Activated T-cell treated with anti-CD3 and anti-CD28 coated beads, Interleukin-2, amount 50 U/mL, for 4 hours (primary cell): ENCODE measurements around the gene MVB12B. TPM values are rescaled to one million over a fixed set of nuclear protein-coding genes. Genes with fewer than 3 reads are reported as not detected.

ENCODE experiments used
- ATAC-seq, 2 donors: fragments of 200-7000 bp; cut with Tn5 transposase; one replicate each; pipeline ENCODE4 v1.10.0; 2021
- DNase-seq: peaks from one replicate; pipeline ENCODE4 v3.0.0-alpha.2; 2020
- H3K27me3 Mint-ChIP-seq: one replicate; pipeline ENCODE4 v1.8.0; 2021; ENCODE audit warnings: low read depth, mixed read lengths
- H3K36me3 Mint-ChIP-seq: one replicate; pipeline ENCODE4 v1.8.0; 2022; ENCODE audit warnings: mixed read lengths; ENCODE audit not compliant: insufficient read depth
- H3K4me1 Mint-ChIP-seq: one replicate; pipeline ENCODE4 v1.8.0; 2021; ENCODE audit warnings: low read depth, mixed read lengths
- H3K4me3 Mint-ChIP-seq: one replicate; pipeline ENCODE4 v1.8.0; 2021; ENCODE audit warnings: mild to moderate bottlenecking, moderate library complexity, mixed read lengths
- H3K9me3 Mint-ChIP-seq: one replicate; pipeline ENCODE4 v1.8.0; 2021; ENCODE audit warnings: mixed read lengths
- total RNA-seq, 3 donors: library from RNA; stranded (reverse); gene quantifications; one replicate each; pipeline ENCODE4 v1.2.1, GENCODE V29; 2021

The MVB12B gene
- total RNA-seq, 3 donors from 2014 or later, result 3.7 to 4.5 (median 4.1) TPM

GRCh38 chr9:126507318-126508109, 180.9 kb downstream of the MVB12B start:
- DNase-seq (no peak), ATAC-seq (no peak)
- Mint-ChIP-seq H3K9me3 (no peaks in the 10 kb centered on the region), H3K4me1 (no peaks in the 10 kb centered on the region), H3K4me3 (no peak overlapping the region), H3K36me3 (no peaks in the 10 kb centered on the region), H3K27me3 (peaks cover 14% of the 10 kb centered on the region)

GRCh38 chr9:126508171-126508591, 181.6 kb downstream of the MVB12B start:
- H3K9me3 Mint-ChIP-seq, result no peaks in the 10 kb centered on the region
- ATAC-seq, result no peak
- no peak overlapping the region for H3K4me3 Mint-ChIP-seq
- H3K4me1 Mint-ChIP-seq, result no peaks in the 10 kb centered on the region
- peaks cover 17% of the 10 kb centered on the region for H3K27me3 Mint-ChIP-seq
- DNase-seq, result no peak
- no peaks in the 10 kb centered on the region for H3K36me3 Mint-ChIP-seq

DNA sequence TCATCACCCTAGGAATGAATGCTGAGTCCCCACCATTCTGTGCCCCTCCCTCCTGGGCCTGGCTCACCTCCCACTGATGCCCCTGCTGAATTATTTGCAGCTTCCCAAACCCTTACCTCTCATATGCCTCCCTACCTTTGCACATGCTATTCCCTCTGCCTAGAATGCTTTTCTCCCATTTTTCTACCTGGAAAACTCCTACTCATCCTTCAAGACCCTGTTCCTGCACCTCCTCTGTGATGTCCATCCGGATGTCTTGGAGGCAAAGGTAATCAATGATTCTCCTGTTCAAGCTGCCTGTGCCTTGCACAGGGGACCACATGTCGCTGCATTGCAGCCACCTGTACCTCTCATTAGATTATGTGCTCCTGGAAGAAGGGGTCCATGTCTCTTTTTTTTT, 182.3 kb downstream of the MVB12B start:
- peaks cover 24% of the 10 kb centered on the region for H3K27me3 Mint-ChIP-seq
- ATAC-seq (no peak), DNase-seq (no peak)
- no peaks in the 10 kb centered on the region for H3K4me1 Mint-ChIP-seq
- H3K9me3 Mint-ChIP-seq, result no peaks in the 10 kb centered on the region
- H3K4me3 Mint-ChIP-seq, result no peak overlapping the region
- H3K36me3 Mint-ChIP-seq, result no peaks in the 10 kb centered on the region

DNA sequence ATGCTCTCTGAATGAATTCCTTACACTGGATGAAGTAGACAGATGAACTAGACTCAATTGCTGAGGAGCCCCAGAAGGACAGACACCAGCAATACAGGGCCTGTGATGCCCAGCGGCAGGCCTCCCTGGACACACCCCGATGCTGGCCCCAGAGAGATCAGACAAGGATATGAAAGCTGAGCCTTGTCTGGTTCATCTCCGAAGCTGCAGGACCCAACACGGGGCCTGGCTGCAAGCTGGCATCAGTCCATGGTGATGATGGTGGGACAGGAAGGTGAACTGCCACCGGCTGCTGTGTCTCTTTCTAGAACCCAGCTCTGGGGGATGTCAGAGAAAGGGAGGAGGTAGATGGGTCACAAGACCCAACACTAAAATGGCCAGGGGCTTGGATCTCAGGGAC, 183.1 kb downstream of the MVB12B start:
- no peak overlapping the region for H3K4me3 Mint-ChIP-seq
- DNase-seq (no peak), ATAC-seq (no peak)
- no peaks in the 10 kb centered on the region for H3K4me1 Mint-ChIP-seq
- peaks cover 24% of the 10 kb centered on the region for H3K27me3 Mint-ChIP-seq
- no peaks in the 10 kb centered on the region for H3K36me3 Mint-ChIP-seq
- no peaks in the 10 kb centered on the region for H3K9me3 Mint-ChIP-seq

- no peak overlapping the region for H3K4me3 Mint-ChIP-seq
- H3K9me3 Mint-ChIP-seq, result no peaks in the 10 kb centered on the region
- DNase-seq, result no peak
- no peaks in the 10 kb centered on the region for H3K36me3 Mint-ChIP-seq
- no peak for ATAC-seq
- no peaks in the 10 kb centered on the region for H3K4me1 Mint-ChIP-seq
- peaks cover 31% of the 10 kb centered on the region for H3K27me3 Mint-ChIP-seq
Observed at GRCh38 chr9:126510564-126510963, 183.9 kb downstream of the MVB12B start.

DNA sequence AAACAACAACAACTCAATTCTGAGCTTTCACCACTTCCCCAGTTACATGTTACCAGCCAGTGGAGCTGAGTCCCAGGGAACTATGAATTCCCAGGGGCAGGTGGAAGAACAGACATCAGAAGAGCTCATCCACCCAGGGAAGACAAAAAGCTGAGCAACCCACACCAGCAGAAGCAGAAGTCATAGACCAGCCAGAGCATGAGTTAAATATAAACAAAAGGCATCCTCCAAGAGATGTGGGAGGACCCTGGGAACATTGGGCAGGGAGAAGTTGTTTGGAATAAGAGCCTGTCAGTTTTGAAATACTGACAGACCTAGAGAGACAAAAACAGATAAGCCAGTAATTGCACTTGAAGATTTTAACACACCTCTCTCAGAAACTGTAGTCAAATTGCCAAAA, 184.8 kb downstream of the MVB12B start:
- no peak for DNase-seq
- Mint-ChIP-seq H3K4me1 (peaks cover 1% of the 10 kb centered on the region), H3K27me3 (peaks cover 35% of the 10 kb centered on the region), H3K36me3 (no peaks in the 10 kb centered on the region), H3K9me3 (no peaks in the 10 kb centered on the region), H3K4me3 (no peak overlapping the region)
- ATAC-seq, result no peak

- Mint-ChIP-seq H3K9me3 (no peaks in the 10 kb centered on the region), H3K27me3 (peaks cover 52% of the 10 kb centered on the region), H3K4me1 (peaks cover 21% of the 10 kb centered on the region), H3K36me3 (no peaks in the 10 kb centered on the region), H3K4me3 (no peak overlapping the region)
- DNase-seq (no peak), ATAC-seq (no peak)
Observed at GRCh38 chr9:126513159-126514036, 186.8 kb downstream of the MVB12B start.

GRCh38 chr9:126514037-126514821, 187.6 kb downstream of the MVB12B start:
- no peaks in the 10 kb centered on the region for H3K9me3 Mint-ChIP-seq
- ATAC-seq, result peak; percentile 59 to 65
- peaks cover 55% of the 10 kb centered on the region for H3K27me3 Mint-ChIP-seq
- H3K4me3 Mint-ChIP-seq, result no peak overlapping the region
- no peaks in the 10 kb centered on the region for H3K36me3 Mint-ChIP-seq
- DNase-seq, result peak; percentile 49
- peaks cover 29% of the 10 kb centered on the region for H3K4me1 Mint-ChIP-seq

GRCh38 chr9:126515001-126515872, 188.6 kb downstream of the MVB12B start:
- ATAC-seq (no peak), DNase-seq (no peak)
- Mint-ChIP-seq H3K9me3 (no peaks in the 10 kb centered on the region), H3K27me3 (peaks cover 59% of the 10 kb centered on the region), H3K36me3 (no peaks in the 10 kb centered on the region), H3K4me1 (peaks cover 33% of the 10 kb centered on the region), H3K4me3 (no peak overlapping the region)

- H3K4me3 Mint-ChIP-seq, result peak overlapping the region; percentile 48
- H3K9me3 Mint-ChIP-seq, result no peaks in the 10 kb centered on the region
- no peak for DNase-seq
- no peak for ATAC-seq
- peaks cover 33% of the 10 kb centered on the region for H3K4me1 Mint-ChIP-seq
- peaks cover 59% of the 10 kb centered on the region for H3K27me3 Mint-ChIP-seq
- no peaks in the 10 kb centered on the region for H3K36me3 Mint-ChIP-seq
Observed at GRCh38 chr9:126515873-126516505, 189.4 kb downstream of the MVB12B start.

GRCh38 chr9:126516561-126516935, 189.9 kb downstream of the MVB12B start:
- H3K4me3 Mint-ChIP-seq, result peak overlapping the region; percentile 81
- no peak for ATAC-seq
- H3K27me3 Mint-ChIP-seq, result peaks cover 58% of the 10 kb centered on the region

GRCh38 chr9:126516936-126517832, 190.6 kb downstream of the MVB12B start:
- peaks cover 55% of the 10 kb centered on the region for H3K27me3 Mint-ChIP-seq
- H3K36me3 Mint-ChIP-seq, result no peaks in the 10 kb centered on the region
- no peaks in the 10 kb centered on the region for H3K9me3 Mint-ChIP-seq
- H3K4me1 Mint-ChIP-seq, result peaks cover 33% of the 10 kb centered on the region
- DNase-seq (no peak), ATAC-seq (peak; percentile 72 to 74)
- peak overlapping the region; percentile 81 for H3K4me3 Mint-ChIP-seq

More at GRCh38 chr9:126516561-126516935, 189.9 kb downstream of the MVB12B start:
- Mint-ChIP-seq H3K4me1 (peaks cover 33% of the 10 kb centered on the region), H3K36me3 (no peaks in the 10 kb centered on the region), H3K9me3 (no peaks in the 10 kb centered on the region)
- no peak for DNase-seq
